GM18520 (cell line): Measurements from ENCODE around the gene RAD51AP2.
A peak's percentile ranks its signal among the peaks of the same experiment; 100 is the strongest.
"Not testable (repeated sequence)": the region's sequence is repeated elsewhere in the genome, so short reads cannot be mapped to it uniquely, and the experiment has no call there.

Experiments
- ATAC-seq: cut with Tn5 transposase; IDR thresholded peaks from one replicate; pipeline ENCODE4 v1.9.1; 2021; ENCODE audit not compliant: unreplicated experiment

The RAD51AP2 gene

DNA sequence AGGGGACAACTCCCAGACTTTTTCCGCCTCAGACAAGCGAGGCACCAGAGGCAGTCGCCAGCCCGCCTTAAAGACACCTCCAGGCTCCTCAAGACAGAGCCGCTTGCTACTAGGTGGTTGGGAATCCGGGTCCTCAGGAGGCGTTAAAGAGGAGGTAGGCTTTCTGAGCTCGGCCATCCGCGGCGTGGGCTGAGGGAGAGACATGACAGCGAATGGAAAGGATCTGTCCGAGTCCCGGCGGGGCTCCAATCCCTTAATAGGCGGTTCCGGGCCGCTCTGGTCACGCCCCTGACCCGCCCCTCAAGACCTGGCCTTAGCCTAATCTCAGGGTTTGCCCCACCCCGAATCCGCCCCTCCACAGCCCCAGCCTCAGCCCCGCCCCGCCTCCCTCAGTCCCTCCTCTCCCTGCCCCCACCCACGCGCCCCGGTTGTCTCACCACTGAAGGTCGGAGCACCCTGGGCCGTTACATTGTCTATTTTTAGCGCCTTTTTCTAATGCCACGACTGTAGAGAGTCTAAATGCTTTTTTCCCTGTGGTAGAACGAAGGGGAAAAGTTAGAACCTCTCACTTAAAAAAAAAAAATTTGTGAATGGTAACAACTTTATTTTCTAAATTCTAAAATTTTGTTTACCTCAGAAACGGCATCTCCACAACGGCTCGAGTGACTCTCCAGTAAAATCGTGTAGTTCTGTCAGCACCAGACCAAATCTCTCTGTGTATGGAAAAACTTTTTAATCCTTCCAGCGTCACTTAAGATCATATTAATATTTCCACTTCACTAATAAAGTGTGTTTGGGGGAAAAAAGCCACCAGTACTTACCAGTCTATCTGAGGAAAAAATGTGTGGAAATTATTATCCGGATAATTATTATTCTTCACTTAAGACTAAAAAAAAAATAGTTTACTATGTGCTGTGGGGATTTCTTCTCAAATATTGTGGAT is at the start of gene RAD51AP2:
Gene RAD51AP2, minus strand, starts transcription at position 229 of the 943 bp plus-strand sequence. Its CDS starts 25 bp downstream, at position 204.
- peak; percentile 59 for ATAC-seq

DNA sequence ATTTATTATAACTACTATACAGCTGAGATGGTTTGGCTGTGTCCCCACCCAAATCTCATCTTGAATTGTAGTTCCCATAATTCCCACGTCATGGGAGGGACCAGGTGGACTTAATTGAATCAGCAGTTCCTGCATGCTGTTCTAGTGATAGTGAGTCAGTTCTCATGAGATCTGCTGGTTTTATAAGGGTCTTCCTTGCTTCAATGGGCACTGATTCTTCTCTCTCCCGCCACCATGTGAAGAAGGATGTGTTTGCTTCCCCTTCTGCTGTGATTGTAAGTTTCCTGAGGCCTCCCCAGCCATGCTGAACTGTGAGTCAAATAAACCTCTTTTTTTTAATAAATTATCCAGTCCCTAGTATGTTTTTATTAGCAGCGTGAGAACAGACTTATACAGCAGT is 47.5 kb upstream of the RAD51AP2 start:
- not testable (repeated sequence) for ATAC-seq

DNA sequence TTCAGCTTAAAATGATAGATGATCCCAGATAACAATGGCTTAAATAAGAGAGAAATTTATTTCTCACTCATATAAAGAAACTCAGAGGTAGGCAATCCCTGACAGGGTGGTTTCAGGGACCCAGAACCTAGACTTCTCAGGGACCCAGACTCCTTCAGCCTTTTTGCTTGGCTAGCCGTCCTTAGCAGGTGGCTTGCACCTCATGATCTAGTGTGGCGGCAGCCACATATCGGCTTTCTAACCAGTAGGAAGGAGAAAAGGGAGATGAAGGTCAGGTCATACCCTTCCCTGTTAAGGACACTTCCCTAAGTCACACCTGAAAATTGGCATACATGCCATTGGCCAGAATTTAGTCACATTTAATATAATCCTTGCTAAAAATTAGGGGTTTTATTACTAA is 40.6 kb upstream of the RAD51AP2 start:
- no peak for ATAC-seq

DNA sequence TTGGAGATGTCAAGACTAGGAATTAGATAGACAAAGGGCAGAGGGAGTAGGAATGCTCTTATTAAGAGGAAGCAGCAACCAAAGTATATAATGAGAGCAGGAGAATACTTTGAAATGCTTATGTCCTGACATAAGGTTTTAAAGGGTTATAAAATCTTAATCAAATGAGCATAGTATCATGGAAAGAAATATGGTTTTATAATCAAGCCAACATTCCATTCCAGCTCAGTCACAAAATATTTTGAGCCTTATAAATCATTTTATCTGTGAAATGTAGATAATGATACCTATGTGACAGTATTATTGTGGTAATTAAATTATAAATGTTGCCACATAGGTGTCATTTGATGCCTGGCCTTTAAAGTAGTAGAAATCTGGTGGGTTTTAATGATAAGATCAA is 39.8 kb upstream of the RAD51AP2 start:
- ATAC-seq: no peak

DNA sequence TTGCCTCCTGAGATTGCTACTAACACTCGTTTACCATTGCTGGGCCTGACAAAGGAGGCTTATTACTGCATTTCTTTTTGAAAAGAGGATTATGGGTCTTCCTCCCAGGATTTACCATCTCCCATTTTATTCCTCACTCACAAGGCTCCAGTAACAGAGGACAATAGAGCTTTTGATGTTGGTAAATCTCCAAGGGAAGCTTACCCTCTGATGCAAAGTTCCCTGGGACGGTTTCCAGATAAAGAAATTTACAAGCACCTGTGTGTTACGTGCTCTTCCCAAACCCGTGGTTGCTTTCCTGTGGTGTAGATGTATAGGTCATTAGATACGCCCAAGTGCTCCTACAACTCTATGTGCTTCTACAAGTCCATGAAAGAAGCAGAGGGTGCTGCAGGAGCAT is 39.4 kb upstream of the RAD51AP2 start:
- no peak for ATAC-seq

DNA sequence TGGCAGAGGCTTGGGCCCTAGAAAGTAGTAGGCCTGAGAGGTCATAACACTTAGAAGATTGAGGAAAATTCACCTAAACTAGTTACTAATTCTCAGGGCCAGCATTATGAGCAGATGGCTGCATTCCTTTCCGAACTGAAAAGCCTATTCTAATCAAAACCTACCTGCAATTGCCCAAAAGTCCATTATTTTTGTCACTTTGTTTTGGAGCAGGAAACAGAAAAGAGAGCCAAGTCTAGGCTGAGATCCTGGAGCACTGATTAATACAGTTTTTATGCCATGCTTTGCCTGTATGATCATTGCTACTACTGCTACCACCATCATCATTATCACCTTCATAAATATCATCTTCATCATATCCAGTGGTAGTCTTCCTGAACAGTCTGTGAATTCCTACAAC is 36.9 kb upstream of the RAD51AP2 start:
- ATAC-seq: no peak

DNA sequence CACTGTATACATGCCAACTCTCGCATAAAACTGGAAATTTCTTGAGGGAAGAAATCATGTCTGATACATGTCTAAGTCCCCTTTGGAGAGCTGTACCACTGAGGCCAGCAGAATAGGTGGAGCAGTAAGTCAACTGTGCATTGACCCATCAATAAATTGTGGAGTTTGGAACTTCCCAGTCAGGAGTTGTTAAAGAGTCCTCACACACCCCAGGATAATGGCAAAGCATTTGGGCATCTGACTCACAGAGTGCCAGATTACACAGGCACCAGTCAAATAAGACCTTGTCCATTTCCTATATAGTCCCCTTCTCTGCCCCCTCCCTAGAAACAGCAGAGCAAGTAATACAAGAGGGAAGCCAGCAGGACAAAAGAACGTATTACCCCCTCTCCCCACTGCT is 32.7 kb upstream of the RAD51AP2 start:
- ATAC-seq: no peak

DNA sequence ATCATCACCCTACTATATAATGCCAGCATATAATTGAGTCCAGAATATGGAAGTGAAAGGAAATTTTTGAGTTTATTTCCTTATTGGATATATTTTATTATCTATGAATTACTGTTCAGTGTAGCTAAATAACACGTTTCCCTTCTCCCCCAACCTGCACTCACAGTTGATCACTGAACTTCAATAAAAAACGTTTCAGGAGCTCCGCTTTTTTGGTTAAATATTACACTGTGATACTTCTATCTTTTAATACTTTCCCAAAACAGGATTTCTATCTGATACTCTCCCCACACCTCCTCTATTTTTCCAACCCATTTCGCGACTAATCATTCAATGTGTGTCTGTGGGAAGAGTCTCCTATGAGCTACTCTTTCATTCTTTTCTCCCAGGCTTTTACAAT is 29.5 kb upstream of the RAD51AP2 start:
- ATAC-seq: no peak

DNA sequence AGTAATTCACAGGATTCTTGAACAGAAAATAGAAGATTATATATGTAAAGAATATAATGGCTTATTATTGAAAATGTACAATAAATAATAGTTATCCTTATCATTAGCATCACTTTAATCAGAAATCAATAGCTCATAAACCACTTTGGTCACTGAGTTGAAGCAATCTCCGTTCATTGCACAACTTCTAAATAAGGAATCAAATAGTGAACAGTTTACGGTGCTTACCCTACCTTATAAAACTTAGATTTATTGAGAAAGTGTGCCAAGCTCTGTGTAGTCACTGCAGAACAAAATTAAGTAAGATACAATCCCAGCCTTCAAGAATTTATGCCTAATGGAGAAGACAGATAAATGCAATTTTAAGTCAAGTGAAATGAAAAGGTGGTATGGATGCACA is 29.0 kb upstream of the RAD51AP2 start:
- no peak for ATAC-seq

DNA sequence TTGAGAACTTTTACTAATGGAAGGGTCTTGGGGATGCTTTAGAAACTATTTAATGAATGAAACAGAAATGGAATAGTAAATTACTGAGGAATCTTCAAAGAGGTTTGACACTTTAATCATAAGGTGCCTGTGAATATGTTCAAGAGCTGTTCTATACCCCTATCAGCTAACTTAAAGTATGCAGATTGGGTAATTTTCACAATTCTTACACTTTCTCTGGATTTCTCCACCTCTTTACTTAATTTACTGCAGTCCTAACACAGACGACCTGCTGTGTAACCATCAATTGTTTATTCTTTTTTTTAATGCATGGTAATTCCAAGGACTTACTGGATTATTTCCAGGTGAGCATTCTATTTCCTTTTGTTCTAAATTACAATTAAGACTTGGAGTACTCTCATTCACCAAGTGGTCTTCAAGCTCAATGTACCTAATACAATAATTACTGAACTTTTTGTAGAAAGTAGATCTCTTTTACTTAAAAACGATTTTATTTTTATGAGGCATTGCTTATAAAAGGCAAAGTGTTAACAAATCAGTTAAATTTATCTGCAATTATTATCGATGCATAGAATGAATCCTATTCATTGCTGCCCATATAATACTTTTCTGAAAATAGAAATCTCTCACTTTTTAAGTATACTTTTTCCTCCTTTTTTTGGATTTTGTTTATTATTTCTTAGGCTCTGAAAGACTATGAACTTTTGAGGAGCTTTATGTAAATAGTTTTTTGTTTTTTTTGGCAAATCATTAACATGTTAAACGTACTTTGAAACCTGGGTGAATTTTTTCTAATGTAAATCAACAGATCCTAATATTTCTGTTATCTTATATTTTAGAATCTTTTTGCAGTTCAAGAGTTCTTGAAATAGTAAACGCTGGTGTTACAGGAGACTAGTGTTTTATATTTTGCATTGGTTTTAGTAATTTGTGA is 27.7 kb upstream of the RAD51AP2 start:
- ATAC-seq: no peak

DNA sequence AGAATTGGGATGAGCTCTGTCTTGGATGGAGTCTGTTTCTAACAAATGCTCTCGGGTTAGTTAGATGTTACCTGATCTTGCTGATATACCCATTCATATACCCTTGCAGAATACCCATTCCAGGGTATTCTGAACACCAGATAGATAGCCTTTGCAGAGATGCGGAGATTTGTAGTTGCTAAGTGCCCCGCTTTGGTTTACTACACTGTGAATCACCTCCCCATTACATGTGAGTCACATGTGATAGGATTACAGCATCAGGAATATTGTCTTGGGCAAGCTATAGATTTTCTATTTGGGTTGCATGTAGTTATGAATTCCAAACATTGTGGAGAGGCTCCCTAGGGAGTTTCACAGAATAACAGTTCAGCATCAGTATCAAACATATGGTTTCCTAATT is 26.0 kb upstream of the RAD51AP2 start:
- ATAC-seq: no peak

DNA sequence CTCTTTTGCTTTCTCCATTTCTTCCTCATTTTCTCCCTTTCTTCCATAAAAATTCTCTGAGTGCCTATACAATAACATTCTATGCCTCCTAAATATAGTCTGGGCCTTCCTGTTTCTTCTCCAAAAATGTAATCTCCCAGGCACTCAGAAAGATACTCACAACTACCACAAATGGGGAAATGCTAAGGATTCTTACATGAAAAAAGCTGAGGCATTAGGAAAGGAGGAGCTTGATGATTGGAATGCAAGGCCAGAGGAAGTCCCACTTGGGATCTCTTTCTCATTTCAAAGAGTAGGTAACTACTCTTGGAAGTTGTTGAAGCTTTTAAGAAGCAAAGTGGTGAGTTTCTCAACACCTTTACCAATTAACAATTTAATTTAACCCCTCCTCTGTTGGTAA is 25.6 kb upstream of the RAD51AP2 start:
- no peak for ATAC-seq

DNA sequence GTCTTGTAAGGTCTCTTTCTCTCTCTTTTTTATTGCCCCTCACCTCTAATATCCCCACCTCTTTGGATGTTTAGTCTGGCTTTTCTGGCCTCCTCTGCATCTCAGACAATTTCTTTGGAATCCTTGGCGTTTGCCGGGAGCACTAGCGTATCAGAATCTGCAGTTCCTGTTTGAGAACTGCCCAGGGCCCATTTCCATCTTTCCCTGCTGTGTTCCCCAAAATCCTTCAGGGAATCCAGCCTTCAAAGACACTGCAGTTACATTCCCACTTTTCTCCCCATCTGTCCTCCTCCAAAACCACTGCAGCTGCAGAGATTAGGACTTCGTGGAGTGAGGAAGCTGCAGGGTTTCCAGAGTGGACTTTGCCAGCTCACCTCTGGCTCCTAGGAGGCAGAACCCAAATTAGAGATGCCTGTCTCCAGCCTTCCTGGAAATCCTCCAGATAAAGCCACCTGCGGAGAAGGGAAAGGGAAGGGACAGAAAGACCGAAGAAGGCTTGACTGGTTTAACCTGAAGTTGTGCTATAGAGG is 25.0 kb upstream of the RAD51AP2 start:
- ATAC-seq: no peak

DNA sequence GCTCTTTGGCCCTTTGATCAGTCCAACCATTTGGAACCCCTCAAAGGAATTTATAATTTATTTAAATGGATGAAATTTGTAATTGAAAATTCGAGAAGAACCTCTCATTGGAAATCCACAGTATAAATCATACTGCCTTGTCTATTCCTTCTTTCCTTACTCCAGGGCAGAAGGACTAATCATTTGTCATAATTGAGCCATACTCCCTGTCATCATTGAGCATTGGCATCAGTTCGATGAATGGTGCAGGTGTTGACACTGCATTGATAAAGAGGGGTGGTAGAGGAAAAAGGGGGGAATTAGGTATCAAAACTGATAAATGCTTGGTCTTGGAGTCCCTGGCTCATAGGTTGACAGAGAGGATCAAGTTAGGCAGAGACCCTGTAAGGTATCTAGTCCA is 24.2 kb upstream of the RAD51AP2 start:
- ATAC-seq: no peak

DNA sequence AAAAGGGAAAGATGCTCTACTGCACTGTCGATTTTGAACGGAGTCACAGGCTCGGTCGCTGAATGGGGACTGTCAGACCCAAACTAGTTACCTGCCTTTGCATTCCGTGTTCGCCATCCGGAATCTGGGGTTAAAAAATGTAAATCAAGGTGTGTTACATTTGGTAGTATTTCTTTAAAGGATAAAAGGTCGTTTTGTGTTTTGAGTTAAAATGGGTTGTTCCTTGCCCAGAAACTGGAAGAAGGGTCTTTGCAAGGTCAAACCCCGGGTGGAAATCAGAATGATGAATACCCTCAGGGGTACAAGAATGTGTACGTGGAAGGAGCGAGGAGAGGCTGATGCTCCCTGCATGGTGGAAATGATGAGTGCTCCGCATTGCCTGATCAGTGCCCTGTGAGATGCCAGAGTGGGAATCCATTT is 23.3 kb upstream of the RAD51AP2 start:
- no peak for ATAC-seq

DNA sequence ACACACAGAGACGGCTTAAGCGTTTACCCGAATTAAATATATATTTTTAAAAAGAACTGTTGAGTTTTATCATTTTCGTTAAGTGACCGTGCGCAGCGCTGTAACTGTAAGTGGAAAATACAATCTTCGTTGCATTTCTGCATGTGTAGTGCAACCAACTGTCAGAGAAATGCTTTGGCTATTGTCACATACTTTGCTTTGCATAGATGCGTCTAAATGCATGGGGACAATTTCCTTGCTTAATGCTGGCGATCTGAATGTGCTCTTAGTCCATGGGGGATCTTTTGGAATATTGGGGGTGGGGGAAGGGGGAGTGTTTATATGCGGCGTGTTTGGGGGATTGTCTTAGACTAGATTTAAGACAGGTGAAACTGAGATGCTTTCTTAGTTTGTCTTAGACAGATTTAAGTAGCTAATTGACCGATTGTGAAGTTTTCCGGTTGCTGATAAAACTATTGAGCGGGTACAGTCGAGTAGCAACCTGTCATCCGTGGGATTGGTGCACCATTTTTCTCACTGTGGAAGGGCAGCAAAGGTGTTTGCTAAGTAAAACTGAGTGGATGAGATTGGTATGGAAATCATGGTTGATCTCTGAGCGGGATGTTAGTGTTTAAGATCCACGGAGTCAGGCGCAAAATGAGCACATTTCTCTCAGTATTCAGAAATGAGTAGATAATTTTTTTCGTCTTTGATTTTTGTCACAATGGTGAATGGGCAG is 22.7 kb upstream of the RAD51AP2 start:
- no peak for ATAC-seq

DNA sequence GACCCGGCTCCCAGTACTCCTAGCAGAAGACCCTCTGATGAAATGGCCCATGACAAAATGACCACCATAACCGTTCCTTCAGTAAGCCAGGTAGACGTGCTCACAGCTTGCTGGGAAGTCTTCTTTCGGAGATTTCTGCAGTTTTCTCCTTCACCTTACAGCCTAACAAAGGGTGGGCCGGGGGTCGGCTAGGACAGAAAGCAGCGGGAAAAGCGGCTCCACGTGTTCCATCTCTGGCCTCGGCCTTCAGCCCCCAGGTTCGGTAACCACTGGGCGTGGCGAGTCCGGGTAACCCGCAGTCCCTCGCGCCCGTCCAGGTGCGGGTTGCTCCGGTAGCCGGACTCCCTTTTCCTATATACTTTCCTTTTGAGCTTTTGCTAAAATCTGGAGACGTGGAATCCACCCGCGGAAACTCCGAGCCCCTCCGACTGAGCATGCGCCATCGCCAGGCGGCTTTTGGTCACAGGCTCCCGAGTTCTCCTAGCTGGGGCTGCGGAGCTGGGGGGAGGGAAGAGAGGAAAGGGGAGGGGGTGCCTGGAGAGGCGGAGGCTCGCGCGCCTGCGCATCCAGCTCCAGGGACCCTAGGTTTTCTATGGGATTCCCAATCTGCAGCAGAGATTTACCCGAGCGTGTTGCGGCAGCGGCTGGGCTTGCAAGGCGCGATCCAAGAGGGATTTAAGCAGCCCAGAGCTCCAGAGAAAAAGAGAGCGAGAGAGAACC is 22.0 kb upstream of the RAD51AP2 start, which contains the start of gene VSNL1:
Gene VSNL1, plus strand, starts transcription at position 604 of the 720 bp plus-strand sequence. CDS start 51,379 bp downstream, outside the sequence.
- ATAC-seq: no peak

DNA sequence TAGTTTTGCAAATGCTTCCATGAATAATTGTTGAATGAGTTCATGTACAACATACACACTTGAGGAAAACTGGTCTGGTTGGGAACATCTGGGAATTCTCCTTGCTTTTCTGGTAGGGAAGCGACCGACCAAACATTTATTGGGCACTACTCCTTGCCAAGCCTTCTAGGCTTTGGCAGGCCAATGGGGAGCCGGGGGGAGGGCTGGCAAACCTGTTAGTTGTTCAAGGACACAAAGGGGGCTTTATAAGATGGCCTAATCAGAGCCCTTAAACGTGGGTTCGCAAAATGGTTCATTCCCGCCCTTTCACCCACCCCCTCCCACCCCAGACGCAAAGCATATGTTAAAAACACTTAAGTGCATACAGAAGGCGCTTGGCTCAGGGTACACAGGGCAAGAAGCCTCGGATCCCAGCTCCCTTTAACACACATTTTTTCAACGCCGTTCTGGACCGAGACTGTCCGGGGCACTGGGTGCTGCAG is 21.4 kb upstream of the RAD51AP2 start:
- no peak for ATAC-seq

DNA sequence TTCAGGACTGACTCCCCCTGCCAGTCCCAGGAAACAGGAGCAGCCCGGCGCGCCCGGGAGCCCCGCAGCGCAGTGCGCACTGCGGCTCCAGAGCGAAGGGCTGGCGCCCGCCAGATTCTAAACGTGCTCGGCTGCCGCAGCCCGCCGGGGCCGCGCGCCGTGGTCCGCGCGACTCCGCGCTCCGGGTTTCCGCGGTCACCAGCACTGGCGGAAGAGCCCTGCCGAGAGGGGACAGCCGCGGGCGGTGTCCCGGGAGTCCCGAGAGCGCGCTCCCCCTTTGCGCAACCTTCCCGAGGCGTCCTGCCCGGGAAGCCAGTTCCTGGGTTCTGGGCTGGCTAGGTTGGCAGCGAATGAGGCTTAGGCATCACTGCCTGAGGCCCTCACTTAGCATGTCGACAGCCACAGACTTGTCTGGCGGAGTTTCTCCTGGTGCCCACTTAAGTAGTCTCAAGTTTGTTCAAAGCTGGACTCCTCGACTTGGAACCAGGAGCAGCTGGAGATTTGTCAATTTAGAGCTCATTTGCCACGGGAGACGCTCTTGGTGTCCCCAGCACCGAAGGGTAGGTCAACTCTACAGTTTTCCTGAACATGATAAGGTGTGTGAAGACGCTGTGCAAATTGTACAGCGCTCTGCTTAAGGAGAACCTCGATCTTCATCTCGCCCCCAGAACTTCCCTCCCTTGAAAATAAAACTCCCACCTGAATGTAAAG is 20.8 kb upstream of the RAD51AP2 start:
- no peak for ATAC-seq
